Stimulated activated CD4-positive, alpha-beta T cell treated with anti-CD3 and anti-CD28 coated beads, TNF-alpha, amount 100 ng/mL, for 24 hours (primary cell): ENCODE results near the gene UBA6.
A peak's percentile ranks its signal among the peaks of the same experiment; 100 is the strongest.
"Not testable (repeated sequence)": the region's sequence is repeated elsewhere in the genome, so short reads cannot be mapped to it uniquely, and the experiment has no call there.

Source experiments
- DNase-seq, 3 experiments: peaks; one replicate each; pipeline ENCODE4 v3.0.0-alpha.2; 2020; ENCODE audit warnings: low read depth in 3 of 3

Gene UBA6

DNA sequence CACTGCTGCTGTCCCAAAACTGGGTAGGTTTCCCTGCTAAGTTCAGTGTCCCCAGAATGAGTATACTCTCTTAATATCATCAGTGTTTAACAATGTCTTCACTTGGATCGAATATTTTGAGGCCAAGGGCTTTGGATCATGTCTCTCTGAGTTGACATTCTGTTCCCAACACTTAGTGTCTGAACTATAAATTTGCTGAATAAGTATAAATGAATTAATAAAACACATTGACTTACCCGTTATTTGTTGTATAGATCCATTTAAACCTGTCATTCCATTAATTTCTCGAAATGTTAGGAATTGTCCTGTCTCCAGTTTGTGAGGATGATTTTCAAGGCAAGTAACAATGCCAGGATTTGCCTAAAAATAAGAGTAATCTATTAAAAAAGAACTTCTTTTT is 32.6 kb downstream of the UBA6 start:
- DNase-seq, result no peak

DNA sequence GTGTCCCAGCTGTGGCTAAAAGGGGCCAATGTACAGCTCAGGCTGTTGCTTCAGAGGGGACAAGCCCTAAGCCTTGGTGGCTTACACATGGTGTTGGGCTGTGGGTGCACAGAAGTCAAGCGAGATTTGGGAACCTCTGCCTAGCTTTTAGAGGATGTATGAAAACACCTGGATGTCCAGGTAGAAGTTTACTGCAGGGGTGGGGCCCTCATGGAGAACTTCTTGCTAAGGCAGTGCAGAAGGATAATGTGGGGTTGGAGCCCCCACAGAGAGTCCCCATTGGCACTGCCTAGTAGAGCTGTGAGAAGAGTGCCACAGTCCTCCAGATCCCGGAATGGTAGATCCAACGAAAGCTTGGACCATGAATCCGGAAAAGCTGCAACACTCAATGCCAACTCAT is 40.5 kb downstream of the UBA6 start:
- no peak for DNase-seq

GRCh38 chr4:67659065-67659464 is 41.9 kb downstream of the UBA6 start:
- no peak for DNase-seq

GRCh38 chr4:67658302-67658701 is 42.7 kb downstream of the UBA6 start:
- peak in 1 of 3 experiments; percentile 15 for DNase-seq

GRCh38 chr4:67651536-67651935 is 49.4 kb downstream of the UBA6 start:
- no peak for DNase-seq

DNA sequence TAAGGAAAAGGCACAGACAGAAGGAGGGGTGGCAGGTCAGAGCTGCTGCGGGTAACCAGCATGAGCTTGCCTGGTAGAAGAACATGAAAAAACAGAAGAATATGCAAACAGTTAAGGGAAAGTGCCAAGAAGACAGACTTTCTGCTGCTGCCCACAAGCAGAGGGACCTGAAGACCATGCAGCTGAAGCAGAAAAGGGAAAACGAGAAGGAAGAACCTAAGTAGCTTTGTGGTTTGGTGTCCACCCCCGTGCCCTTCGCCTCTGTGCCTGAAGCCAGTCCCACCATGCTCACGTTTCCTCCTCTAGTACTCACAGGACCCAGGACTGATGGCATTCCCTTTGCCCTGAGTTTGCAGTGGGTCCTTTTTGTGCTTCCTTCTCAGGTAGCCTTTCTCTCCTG is 62.8 kb downstream of the UBA6 start:
- DNase-seq, result no peak

DNA sequence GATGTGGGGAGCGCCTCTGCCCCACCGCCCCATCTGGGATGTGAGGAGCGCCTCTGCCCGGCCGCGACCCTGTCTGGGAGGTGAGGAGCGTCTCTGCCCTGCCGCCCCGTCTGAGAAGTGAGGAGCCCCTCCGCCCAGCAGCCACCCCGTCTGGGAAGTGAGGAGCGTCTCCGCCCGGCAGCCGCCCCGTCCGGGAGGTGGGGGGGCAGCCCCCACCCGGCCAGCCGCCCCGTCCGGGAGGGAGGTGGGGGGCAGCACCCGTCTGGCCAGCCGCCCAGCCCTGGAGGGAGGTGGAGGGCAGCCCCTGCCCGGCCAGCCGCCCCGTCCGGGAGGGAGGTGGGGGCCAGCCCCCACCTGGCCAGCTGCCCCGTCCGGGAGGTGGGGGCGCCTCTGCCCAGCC is 64.0 kb downstream of the UBA6 start:
- not testable (repeated sequence) for DNase-seq

GRCh38 chr4:67635331-67635730 is 65.6 kb downstream of the UBA6 start:
- DNase-seq, result no peak

GRCh38 chr4:67634741-67635140 is 66.2 kb downstream of the UBA6 start:
- no peak for DNase-seq

DNA sequence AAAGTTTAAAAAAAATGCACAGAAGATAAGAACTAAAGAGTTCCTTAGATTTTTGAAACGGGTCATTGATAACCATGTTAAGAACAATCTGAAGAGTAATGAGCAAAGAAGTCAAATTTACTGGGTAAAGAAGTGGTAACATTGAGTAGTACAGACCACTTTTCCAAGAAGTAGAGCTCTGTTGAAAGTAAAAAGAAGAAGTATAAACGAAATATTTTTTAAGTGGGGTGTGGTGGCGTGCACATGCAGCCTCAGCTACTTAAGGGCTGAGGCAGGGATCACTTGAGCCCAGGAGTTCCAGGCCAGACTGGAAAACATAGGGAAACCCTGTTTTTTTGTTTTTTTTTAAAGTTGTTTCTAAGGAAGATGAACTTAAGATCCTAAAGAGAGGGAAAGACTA is 68.5 kb downstream of the UBA6 start:
- DNase-seq, result no peak

DNA sequence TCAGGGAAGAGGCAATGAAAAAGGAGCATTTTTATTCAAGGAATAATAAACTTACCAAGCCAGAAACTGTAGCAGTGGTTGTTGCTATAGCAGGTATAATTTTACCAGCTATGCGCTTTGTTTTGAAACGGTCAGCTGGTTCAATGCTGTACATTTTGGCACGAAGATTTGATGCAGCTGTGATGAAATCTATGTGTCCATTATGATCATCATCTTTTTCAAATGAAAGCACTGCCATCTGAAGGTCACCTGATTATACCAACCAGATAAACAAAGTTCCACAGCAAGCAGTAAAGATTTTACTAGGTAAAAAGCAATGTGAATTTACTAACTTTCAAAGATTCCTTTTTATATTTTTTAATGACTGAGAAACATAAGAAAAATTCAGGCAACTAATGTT is 76.0 kb downstream of the UBA6 start:
- DNase-seq, result no peak

- DNase-seq, result no peak
These were observed 84.5 kb downstream of the UBA6 start for GRCh38 chr4:67616478-67616877.

- DNase-seq, result no peak
These were observed 85.8 kb downstream of the UBA6 start for GRCh38 chr4:67615119-67615518.

DNA sequence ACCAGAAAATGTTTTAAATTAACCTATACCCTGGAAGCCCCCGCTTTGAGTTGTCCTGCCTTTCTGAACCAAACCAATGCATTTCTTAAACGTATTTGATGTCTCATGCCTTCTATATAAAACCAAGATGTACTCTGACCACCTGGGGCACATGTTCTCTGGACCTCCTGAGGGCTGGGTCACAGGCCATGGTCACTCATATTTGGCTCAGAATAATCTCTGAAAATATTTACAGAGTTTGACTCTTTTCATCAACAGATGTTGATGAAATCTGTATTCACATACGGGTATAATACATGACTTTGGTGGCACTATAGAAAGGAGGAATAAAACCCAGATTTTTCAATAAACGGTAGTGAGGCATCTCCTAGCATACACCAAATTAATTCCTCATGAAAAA is 86.8 kb downstream of the UBA6 start:
- DNase-seq, result no peak

DNA sequence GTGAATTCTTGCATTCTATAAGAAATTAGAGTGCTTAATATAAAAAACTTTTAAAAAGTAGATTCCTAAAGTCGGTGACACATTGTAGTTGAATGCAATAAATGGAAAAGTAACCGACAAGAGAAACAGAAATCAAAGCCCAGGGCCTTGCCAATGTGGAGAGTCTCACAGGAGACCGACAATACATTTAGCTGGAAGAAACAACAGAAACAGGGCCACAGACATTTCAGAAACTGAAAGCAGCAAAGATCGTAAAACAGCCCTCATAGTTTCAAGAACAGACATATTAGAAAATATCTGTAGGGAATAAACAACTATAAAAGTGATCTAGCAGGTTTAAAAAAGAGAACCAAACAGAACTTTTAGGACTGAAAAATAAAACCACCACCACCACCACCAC is 92.9 kb downstream of the UBA6 start:
- DNase-seq, result no peak

GRCh38 chr4:67604749-67605148 is 96.2 kb downstream of the UBA6 start:
- DNase-seq, result no peak

DNA sequence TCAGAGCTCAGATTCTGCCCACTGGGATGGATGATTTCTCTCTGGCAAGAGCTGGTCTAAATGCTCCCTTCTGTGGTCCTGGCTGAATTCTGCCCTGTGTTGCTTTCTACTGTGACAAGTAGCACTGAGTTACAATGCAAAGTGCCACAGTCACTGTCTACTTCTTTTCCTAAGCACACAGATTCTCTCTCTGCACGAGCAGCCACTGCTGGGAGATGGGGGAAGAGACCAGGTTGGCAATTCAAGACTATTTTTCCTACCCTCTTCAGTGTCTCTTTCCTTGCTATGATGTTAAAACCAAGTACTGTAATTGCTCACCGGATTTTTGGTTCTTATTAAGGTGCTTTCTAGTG is 97.0 kb downstream of the UBA6 start:
- DNase-seq, result no peak

DNA sequence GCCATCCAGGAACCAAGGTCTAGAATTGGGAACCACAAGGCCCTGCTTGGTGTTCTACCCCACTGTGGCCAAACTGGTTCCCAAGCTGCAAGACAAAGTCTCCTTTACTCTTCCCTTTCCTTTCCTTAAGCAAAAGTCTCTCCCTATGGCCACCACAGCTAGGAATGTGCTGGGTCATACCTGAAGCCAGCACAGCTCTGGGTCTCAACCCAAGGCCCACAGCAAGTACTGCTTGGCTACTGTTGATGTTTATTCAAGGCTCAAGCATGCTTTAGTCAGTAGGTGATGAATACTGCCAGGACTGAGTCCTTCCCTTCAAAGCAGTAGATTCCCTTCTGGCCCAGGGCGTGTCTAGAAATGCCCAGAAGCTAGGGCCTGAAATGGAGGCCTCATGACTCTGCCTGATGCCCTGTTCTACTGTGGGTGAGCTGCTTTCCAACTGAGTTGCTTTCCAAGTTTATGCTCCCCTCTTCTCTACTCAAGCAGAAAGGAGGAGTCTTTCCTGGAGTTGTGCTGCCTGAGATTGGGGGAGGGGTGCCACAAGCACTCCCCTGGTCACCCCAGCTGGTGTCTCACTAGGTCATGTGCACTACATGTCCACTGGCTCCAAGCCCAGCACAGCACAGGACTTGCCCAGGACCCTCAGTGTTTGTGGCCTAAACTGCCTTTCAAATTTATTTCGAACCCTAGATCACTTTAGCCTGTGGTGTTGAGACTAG is 97.5 kb downstream of the UBA6 start:
- DNase-seq, result no peak

DNA sequence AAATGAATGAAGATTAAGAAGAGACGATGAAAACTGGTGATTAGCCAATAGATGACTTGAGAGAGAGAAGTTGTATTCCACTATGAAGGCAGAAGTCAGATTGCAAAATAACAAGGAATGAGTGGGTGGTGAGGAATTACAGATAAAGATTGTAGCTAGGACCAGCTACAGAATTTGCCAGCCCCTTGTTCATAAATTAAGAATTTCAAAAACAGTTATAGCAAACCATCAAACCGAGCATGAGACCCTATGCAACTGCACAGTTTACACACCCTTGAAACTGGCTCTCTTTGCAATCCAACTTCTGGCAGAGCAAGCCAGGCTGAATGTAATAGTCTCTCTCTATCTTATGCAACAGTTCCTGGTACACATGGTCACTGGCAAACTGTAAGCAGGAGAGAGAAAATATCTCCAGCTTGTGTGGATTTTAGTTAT is 107.2 kb downstream of the UBA6 start:
- DNase-seq, result no peak

GRCh38 chr4:67587156-67587555 is 113.8 kb downstream of the UBA6 start:
- no peak for DNase-seq

- DNase-seq, result no peak
These were observed 116.5 kb downstream of the UBA6 start for GRCh38 chr4:67584496-67584895.

DNA sequence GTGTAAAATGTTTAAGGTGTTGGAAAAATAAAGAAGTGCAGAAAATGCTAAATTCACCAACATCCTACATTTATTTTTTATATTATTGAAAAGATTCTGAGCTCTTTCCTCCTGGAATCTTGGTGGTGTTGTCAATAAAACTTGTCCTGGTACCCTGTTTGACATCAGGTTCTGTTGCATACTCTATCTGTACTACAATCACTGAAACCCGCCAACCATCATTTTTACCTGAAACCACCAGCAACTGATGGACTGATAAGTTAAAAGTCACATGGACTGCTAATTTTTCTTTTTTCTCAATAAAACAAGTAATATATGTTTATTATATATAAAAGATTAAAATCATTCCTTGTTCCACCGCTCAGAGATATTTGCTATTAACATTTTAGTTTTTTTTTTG is 119.0 kb downstream of the UBA6 start:
- DNase-seq, result no peak

DNA sequence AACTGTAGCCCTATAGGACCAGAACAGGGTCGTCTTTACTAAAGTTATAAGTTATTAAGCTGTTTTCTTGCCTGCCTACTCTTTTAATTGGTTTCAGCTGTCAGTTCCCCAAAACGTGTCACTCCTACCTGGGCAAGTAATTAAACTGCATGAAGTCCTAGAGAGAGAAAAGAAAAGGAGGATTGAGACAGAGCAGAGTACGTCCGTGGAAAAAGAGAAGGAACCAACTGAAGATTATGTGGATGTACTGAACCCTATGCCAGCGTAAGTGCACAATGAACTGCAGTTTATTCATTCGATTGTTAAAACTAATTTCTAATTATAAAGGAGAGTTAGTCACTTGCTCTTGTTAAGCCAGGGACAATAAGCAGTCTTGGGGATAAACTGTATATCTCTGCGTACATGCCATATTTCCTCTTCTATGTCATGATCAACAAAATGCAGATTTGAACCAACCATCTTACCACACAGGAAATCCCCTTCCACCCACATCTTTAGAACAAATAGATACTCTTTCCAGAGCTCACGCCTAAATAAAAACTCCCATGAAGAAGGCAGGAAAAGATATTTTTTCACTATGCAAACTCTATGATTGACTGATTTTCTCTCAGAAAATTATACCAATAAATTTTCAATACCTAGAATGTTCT is 119.6 kb downstream of the UBA6 start:
- DNase-seq, result no peak

DNA sequence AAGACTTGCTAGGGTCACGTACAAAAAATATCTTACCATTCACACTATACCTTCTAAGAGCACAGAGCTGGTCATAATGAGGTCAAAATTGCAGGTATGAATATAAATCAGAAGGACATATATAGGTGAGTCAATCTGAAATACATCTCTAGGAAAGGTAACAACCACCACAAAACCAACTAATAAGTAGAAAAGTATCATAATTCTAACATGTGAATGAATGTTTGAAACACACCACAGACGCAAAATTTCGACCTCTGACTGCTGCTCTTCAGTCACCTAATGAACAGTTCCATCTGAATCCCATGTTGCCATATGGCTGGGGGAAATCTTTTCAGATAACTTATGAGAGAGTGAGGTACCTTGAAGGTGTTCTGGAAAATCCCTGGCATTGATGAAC is 120.4 kb downstream of the UBA6 start:
- no peak for DNase-seq
